ENCODE measurements around the gene PEMT. TPM values are rescaled to one million over a fixed set of nuclear protein-coding genes. Genes with fewer than 3 reads are reported as not detected.
A peak's percentile ranks its signal among the peaks of the same experiment; 100 is the strongest.
"Not testable (repeated sequence)": the region's sequence is repeated elsewhere in the genome, so short reads cannot be mapped to it uniquely, and the experiment has no call there.

The PEMT gene
- total RNA-seq = 10 to 100 TPM; 16.9 to 23.8 TPM

GRCh38 chr17:17591355-17592298 lies at the start of gene PEMT:
PEMT (minus strand) TSS chr17:17591708; CDS start chr17:17591626, 82 bp downstream.
- Histone ChIP-seq H3K27me3 (no peaks in the 10 kb centered on the region), H3K4me1 (no peaks in the 10 kb centered on the region), H3K27ac (peak within 1 kb of the TSS; percentile 80), H3K9ac (ENCODE audit: low read depth in 2 of 2, low read length in 2 of 2) (peak within 1 kb of the TSS; percentile 87 to 89), H3K36me3 (no peaks in the 10 kb centered on the region), H3K4me3 (peak within 1 kb of the TSS; percentile 76), H3K9me3 (no peaks in the 10 kb centered on the region)
- intact Hi-C loops (cut with DNase I) = no loop called here
- peak; percentile 93 for DNase-seq
- TF ChIP-seq CTCF (IDR thresholded peaks at IDR 0.05) = no peak

GRCh38 chr17:17639661-17640270 lies 48.3 kb upstream of the PEMT start:
- H3K36me3 ChIP-seq; H3K4me3 ChIP-seq; H3K27me3 ChIP-seq; H3K27ac ChIP-seq; DNase-seq; H3K9me3 ChIP-seq; H3K4me1 ChIP-seq; H3K9ac ChIP-seq (ENCODE audit: low read depth in 2 of 2, low read length in 2 of 2): not testable (repeated sequence)
- intact Hi-C loops (cut with DNase I) = loop anchor here (10.0 kb wide), 2 partner anchors 65 to 145 kb away; partner anchors contain the start of gene RASD1

GRCh38 chr17:17638467-17638866 lies 47.0 kb upstream of the PEMT start:
- H3K27ac ChIP-seq = no peak overlapping the region
- intact Hi-C loops (cut with DNase I) = no loop called here
- no peaks in the 10 kb centered on the region for H3K9me3 ChIP-seq

GRCh38 chr17:17636272-17636885 lies 44.9 kb upstream of the PEMT start:
- H3K27me3 ChIP-seq = no peaks in the 10 kb centered on the region
- no peaks in the 10 kb centered on the region for H3K9me3 ChIP-seq
- H3K27ac ChIP-seq = no peak overlapping the region
- intact Hi-C loops (cut with DNase I) = no loop called here
- no peak for DNase-seq
- H3K4me3 ChIP-seq = no peak overlapping the region
- H3K36me3 ChIP-seq = no peaks in the 10 kb centered on the region
- no peak for TF ChIP-seq CTCF (IDR thresholded peaks at IDR 0.05)
- H3K4me1 ChIP-seq = no peaks in the 10 kb centered on the region
- H3K9ac ChIP-seq (ENCODE audit: low read depth in 2 of 2, low read length in 2 of 2) = no peak overlapping the region

More at GRCh38 chr17:17638467-17638866, 47.0 kb upstream of the PEMT start:
- Histone ChIP-seq H3K27me3 (no peaks in the 10 kb centered on the region), H3K36me3 (no peaks in the 10 kb centered on the region), H3K4me1 (no peaks in the 10 kb centered on the region), H3K4me3 (no peak overlapping the region), H3K9ac (ENCODE audit: low read depth in 2 of 2, low read length in 2 of 2) (no peak overlapping the region)
- no peak for TF ChIP-seq CTCF (IDR thresholded peaks at IDR 0.05)
- no peak for DNase-seq

GRCh38 chr17:17635537-17636271 lies 44.2 kb upstream of the PEMT start:
- intact Hi-C loops (cut with DNase I); H3K9me3 ChIP-seq; DNase-seq; H3K27ac ChIP-seq; H3K36me3 ChIP-seq; H3K9ac ChIP-seq (ENCODE audit: low read depth in 2 of 2, low read length in 2 of 2); H3K4me3 ChIP-seq; H3K4me1 ChIP-seq; H3K27me3 ChIP-seq: not testable (repeated sequence)

- Histone ChIP-seq H3K9me3 (no peaks in the 10 kb centered on the region), H3K27ac (no peak overlapping the region), H3K4me1 (no peaks in the 10 kb centered on the region), H3K4me3 (no peak overlapping the region), H3K36me3 (no peaks in the 10 kb centered on the region), H3K27me3 (no peaks in the 10 kb centered on the region), H3K9ac (ENCODE audit: low read depth in 2 of 2, low read length in 2 of 2) (no peak overlapping the region)
- intact Hi-C loops (cut with DNase I) = no loop called here
- no peak for TF ChIP-seq CTCF (IDR thresholded peaks at IDR 0.05)
- no peak for DNase-seq
These were observed 43.6 kb upstream of the PEMT start for GRCh38 chr17:17635126-17635525.
